Measurements from ENCODE around the gene RBKS.

The RBKS gene

DNA sequence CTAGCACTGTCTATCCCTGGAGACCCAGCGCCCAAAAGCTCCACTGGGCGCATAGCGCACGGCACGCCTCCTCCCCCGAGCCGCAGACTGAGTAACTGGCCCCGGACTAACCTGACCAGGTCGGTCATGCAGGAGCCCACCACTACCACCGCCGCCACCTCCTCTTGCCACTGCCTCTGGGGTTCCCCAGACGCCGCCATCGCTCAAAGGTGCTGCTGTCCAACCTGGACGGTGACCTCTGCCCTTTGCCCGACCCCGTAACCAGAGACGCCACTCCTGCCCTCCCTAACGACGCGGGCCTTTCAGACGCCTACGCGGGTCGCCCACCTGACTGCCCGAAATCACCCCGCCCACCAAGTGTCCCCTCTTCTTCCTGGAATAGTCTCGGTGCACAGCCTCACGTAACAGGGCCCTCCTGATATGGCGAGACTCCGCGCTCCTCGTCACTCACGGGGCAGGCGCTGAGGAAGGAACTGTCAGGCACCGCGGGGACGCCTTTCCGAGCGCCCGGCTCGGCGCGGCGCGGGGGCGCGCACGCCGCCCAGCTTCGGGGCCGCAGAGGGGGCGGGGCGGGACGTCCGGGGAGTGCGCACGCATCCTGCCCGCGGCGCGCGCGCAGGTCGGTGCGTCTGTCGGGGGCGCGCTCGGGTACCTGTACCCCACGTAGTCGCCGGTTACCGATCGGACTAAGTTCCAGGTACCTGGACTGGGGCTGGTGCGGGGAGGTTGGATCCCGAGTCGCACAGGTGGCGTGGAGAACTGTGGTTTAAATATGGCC is at the start of gene RBKS, which contains the start of gene BABAM2:
RBKS (minus strand) TSS at position 242 of the 778 bp plus-strand sequence; CDS start at position 200, 42 bp downstream.
BABAM2 (plus strand) TSS at position 584 of the 778 bp plus-strand sequence. CDS start 3,828 bp downstream, outside the sequence.
- H3K4me3 ChIP-seq (ENCODE audit: low read depth, low read length), result peak within 1 kb of the TSS; percentile 75
- DNase-seq (ENCODE audit: low read depth), result peak; percentile 82
- TF ChIP-seq, protein P1, sequence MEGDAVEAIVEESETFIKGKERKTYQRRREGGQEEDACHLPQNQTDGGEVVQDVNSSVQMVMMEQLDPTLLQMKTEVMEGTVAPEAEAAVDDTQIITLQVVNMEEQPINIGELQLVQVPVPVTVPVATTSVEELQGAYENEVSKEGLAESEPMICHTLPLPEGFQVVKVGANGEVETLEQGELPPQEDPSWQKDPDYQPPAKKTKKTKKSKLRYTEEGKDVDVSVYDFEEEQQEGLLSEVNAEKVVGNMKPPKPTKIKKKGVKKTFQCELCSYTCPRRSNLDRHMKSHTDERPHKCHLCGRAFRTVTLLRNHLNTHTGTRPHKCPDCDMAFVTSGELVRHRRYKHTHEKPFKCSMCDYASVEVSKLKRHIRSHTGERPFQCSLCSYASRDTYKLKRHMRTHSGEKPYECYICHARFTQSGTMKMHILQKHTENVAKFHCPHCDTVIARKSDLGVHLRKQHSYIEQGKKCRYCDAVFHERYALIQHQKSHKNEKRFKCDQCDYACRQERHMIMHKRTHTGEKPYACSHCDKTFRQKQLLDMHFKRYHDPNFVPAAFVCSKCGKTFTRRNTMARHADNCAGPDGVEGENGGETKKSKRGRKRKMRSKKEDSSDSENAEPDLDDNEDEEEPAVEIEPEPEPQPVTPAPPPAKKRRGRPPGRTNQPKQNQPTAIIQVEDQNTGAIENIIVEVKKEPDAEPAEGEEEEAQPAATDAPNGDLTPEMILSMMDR (conservative IDR thresholded peaks at IDR 0.05; ENCODE audit: low read depth, low read length), result no peak

DNA sequence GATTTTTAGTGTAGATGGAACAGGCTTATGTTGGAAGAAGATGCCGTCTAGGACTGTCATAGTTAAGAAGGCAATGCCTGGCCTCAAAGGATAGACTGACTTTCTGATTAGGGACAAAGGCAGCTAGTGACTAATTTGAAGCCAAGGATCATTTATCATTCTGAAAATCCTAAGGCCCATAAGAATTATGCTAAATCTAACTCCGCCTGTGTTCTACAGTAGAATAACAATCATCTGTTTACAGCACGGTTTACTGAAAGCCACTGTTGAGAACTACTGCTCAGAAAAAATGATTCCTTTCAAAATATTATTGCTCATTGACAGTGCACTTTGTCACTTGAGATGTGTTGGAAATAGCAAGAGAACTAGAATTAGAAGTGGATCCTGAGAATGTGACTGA is 44.8 kb upstream of the RBKS start:
- TF ChIP-seq, protein P1 (conservative IDR thresholded peaks at IDR 0.05; ENCODE audit: low read depth, low read length), result no peak
- H3K4me3 ChIP-seq (ENCODE audit: low read depth, low read length), result no peak overlapping the region

DNA sequence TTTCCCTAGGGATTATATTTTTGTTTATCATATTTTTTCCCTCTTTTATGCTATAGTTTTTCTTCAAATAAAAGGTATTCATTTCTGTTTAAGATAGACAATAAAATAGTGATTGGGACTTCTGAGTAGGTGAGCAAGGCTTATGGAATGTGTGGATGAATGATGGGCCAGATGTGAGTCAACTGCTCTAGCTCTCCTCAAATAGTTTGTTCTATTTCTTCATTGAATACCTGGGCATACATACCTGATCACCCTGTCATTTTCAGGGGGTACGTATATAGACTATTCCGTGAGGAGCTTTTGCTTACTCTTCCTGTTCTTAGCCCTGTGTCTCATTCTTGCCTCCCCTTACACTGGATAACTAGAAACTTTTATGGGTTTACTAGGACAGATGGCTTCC is 42.2 kb upstream of the RBKS start:
- TF ChIP-seq, protein P1 (conservative IDR thresholded peaks at IDR 0.05; ENCODE audit: low read depth, low read length), result no peak
- no peak overlapping the region for H3K4me3 ChIP-seq (ENCODE audit: low read depth, low read length)
- DNase-seq (ENCODE audit: low read depth), result peak; percentile 63

More for the DNA sequence above, 44.8 kb upstream of the RBKS start:
- no peak for DNase-seq (ENCODE audit: low read depth)

DNA sequence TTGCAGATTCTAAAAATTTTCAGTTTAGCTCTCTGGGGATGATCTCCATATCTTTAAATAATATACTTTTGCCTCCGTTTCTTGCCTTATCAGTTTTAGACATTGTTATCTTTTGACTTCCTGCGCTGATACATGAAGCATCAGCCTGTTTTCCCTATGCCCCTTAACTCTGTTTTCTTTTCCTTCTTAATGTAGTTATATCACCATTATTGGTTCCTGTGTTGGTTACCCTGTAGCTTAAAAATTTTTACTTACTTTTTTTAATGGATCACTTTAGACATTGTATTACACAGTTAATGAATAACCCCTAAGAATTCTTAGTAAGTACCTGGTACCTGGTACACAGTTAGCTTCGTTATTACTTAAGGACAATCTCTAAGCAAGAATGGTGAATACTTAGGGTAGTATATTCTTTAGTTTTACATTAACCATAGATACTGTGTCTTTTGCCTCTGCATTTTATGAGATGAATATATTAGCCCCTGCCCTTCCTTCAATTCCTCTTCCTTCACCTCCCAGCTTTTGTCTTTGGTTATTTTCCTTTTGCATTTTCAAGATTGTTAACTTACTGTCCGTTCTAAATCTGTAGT is 41.3 kb upstream of the RBKS start:
- TF ChIP-seq, protein P1 (conservative IDR thresholded peaks at IDR 0.05; ENCODE audit: low read depth, low read length), result no peak
- DNase-seq (ENCODE audit: low read depth), result no peak
- no peak overlapping the region for H3K4me3 ChIP-seq (ENCODE audit: low read depth, low read length)

DNA sequence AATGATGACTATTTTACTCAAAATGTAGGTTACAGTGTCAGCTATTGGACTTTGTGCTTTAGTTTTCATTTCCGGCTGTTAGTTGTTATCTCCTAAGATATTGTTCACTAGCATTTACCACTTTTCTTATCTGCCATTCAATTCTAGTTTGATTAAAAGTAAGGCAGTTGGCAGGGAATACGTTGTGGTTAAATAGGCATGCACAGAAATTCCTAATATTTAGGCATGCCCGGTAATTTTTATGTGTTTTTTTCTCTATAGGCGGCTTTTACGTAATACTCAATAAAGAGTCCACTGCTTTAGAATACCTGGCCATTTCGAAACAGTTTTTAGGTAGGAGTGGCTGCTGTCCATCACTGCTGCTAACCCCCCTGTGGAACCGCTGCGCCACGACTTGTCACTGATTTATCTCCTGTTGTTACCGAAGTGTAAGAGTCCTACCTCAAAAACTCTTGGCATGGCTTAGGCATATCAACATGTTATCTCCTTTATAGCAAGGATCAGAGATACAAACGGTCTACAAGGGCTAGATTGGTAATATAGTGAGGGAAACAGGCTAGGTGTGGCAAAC is 39.8 kb upstream of the RBKS start:
- DNase-seq (ENCODE audit: low read depth), result no peak
- H3K4me3 ChIP-seq (ENCODE audit: low read depth, low read length), result no peak overlapping the region
- TF ChIP-seq, protein P1 (conservative IDR thresholded peaks at IDR 0.05; ENCODE audit: low read depth, low read length), result no peak

DNA sequence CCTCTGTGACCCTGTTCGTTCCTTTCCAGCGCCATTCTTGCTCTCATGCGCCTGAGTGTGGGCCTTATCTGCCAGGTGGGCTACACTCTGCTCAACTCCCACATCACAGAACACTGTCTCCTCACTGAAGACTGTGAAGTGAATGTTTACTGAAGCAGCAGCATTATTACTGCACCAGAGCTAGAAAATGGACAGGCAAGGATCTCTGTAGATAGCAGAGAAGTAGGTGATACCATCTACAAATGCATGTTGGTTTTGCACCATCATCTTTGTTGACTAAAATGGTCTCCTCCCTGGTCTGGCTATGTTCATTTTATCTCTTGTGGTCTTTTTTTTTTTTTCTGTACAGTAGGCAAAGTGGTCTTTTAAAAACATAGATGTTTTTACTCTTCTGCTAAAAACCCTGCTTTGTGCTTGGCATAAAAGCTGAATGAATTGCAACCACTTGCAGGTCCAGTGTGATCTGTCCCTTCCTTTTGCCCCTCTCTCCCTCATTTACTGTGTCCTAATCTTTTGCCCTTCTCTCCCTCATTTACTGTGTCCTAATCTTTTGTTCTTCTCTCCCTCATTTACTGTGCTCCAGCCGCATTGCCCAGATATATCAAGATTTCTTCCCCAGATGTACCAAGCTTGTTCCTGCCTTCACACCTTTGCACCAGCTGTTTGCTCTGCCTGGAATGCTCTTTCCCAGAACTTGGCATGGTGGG is 35.7 kb upstream of the RBKS start:
- DNase-seq (ENCODE audit: low read depth), result no peak
- H3K4me3 ChIP-seq (ENCODE audit: low read depth, low read length), result no peak overlapping the region
- TF ChIP-seq, protein P1 (conservative IDR thresholded peaks at IDR 0.05; ENCODE audit: low read depth, low read length), result no peak
